Stimulated activated CD4-positive, alpha-beta T cell treated with anti-CD3 and anti-CD28 coated beads, TNF-alpha, amount 100 ng/mL, for 24 hours (primary cell): ENCODE data around the gene POLD1.
"Not testable (repeated sequence)": the region's sequence is repeated elsewhere in the genome, so short reads cannot be mapped to it uniquely, and the experiment has no call there.

Experiments
- DNase-seq, 3 experiments: peaks; one replicate each; pipeline ENCODE4 v3.0.0-alpha.2; 2020; ENCODE audit warnings: low read depth in 3 of 3

Gene POLD1

GRCh38 chr19:50383852-50384684 is at the start of gene POLD1:
TSS of gene POLD1 (plus strand) at chr19:50384347. CDS start at chr19:50398852, 14,505 bp downstream.
- peak; percentile 98 to 99 (median 98) for DNase-seq

- no peak for DNase-seq
Measured at GRCh38 chr19:50334741-50335421, 49.3 kb upstream of the POLD1 start.

GRCh38 chr19:50337031-50337430 is 47.1 kb upstream of the POLD1 start:
- DNase-seq: not testable (repeated sequence)

GRCh38 chr19:50340331-50340730 is 43.8 kb upstream of the POLD1 start:
- DNase-seq: no peak

GRCh38 chr19:50341091-50341564 is 43.0 kb upstream of the POLD1 start:
- DNase-seq: no peak

GRCh38 chr19:50344661-50345318 is 39.4 kb upstream of the POLD1 start:
- no peak for DNase-seq

- not testable (repeated sequence) for DNase-seq
Measured at GRCh38 chr19:50347089-50347581, 37.0 kb upstream of the POLD1 start.

GRCh38 chr19:50349277-50350057 is 34.7 kb upstream of the POLD1 start:
- DNase-seq: no peak

- no peak for DNase-seq
Measured at GRCh38 chr19:50352242-50352641, 31.9 kb upstream of the POLD1 start.

GRCh38 chr19:50353487-50353880 is 30.7 kb upstream of the POLD1 start:
- DNase-seq: not testable (repeated sequence)

GRCh38 chr19:50356691-50357177 is 27.4 kb upstream of the POLD1 start:
- no peak for DNase-seq

- DNase-seq: peak; percentile 62 to 88 (median 78)
Measured at GRCh38 chr19:50357178-50358100, 26.7 kb upstream of the POLD1 start.

- DNase-seq: peak; percentile 54 to 73 (median 64)
Measured at GRCh38 chr19:50358483-50359327, 25.4 kb upstream of the POLD1 start.

- DNase-seq: no peak
Measured at GRCh38 chr19:50359328-50359818, 24.8 kb upstream of the POLD1 start.

- DNase-seq: no peak
Measured at GRCh38 chr19:50361290-50362029, 22.7 kb upstream of the POLD1 start.

- no peak for DNase-seq
Measured at GRCh38 chr19:50362030-50362412, 22.1 kb upstream of the POLD1 start.

- DNase-seq: peak in 1 of 3 experiments; percentile 54
Measured at GRCh38 chr19:50362656-50363424, 21.3 kb upstream of the POLD1 start.
